SH-SY5Y (cell line): ENCODE measurements around the gene BUB1B.

Experiments
- GATA2 ChIP-seq: IDR thresholded peaks from 2 replicates; pipeline ENCODE4 v1.6.1; 2011; ENCODE audit warnings: mild to moderate bottlenecking, low read depth, low read length
- GATA3 ChIP-seq: IDR thresholded peaks from 2 replicates; pipeline ENCODE4 v1.6.1; 2011; ENCODE audit warnings: low read depth, mild to moderate bottlenecking, low read length, moderate library complexity

The BUB1B gene

GRCh38 chr15:40226736-40227135 is 65.9 kb downstream of the BUB1B start:
- TF ChIP-seq GATA2 (no peak), GATA3 (no peak)

GRCh38 chr15:40229316-40229715 is 68.4 kb downstream of the BUB1B start:
- TF ChIP-seq GATA3: no peak
- no peak for TF ChIP-seq GATA2

- no peak for TF ChIP-seq GATA2
- no peak for TF ChIP-seq GATA3
Measured at GRCh38 chr15:40229956-40230355, 69.1 kb downstream of the BUB1B start.

- TF ChIP-seq GATA3 (no peak), GATA2 (no peak)
Measured at GRCh38 chr15:40232625-40233070, 71.8 kb downstream of the BUB1B start.

DNA sequence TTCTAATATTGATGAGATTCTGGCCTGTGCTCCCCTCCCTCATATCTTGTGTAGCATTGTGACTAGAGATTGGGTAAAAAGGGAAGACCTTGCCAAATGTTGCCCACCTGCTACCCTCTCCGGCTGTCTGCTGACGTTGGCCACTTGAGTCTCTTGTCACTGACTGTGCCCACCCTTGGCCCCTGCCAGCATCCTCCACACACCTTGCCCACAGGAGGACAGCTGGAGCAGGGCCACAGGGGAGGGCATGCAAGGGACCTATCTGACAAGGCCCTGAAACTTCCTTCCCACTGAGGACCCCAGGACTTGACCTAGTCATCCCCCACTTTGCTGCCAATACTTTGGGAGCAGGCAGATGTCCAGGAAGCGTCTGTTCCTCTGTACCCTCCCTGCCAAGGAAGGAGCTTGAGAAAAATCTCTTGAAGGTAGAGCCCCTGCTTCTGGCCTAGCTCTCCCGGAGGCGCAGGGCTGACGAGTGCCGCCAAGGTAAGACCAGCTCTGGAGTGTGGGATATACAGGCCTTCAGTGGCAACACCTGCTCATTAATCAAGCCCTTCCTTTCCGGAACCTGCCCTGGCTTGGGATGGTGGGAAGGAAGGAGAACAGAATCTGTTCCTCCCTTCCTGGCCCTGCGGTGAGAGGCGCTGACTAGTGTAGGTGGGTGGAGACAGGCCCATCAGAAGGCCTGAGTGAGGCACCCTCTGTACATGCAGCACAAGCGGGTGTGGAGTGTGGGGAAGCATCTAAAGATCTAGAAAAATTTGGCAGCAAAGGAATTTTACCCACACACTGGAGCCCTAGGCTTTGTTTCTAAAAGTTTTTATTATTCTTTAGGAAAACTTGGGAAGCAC is 73.1 kb downstream of the BUB1B start:
- TF ChIP-seq GATA3 (no peak), GATA2 (no peak)

DNA sequence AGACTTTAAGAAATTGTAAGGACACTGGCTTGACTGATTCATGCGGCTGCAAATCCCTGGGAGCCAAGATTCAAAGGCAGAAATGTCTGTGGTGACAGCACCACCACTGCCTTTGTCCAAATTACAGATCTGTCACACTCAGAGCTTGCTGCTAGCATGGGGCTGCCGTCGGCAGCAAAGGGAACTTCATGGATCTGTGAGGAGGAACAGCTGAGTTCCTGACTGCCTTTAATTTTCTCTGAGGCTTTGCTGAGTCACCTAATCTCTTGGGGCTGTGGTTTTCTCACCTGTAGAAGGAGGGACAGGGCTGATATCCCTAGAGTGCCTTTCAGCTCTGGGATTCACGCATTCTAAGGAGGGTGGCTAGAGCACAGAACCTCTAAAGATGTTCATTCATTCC is 73.9 kb downstream of the BUB1B start:
- TF ChIP-seq GATA3: no peak
- no peak for TF ChIP-seq GATA2

DNA sequence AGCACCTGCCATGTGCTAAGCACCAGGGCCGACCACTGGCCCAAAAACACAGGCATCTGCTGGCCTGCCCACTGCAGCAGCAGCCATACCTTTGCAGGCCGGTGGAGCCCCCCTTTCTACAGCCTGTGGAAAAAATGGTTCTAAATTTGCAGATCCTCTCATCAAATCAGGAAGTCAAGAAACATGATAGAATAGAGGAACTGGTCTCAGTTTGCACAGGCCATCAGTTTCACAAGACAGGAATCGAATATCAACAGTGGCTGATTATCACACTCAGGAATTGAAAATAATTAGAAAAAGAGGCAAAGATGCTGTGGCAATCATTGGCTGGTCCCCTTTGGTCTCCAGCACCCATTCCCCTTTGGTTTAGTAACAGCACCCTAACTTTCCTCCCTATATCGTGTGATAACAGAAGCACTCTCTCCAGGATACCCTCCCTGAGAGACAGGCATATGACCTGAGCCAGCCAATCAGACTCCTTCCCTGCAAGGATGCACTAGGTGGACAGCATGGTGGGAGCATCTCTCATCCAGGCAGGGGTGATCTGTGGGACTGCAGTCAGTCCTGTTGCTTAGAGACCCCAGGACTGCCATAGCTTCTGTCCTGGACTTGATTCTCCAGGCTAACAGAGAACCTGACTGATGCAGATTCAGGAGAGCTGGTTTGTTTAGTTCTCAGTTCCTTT is 74.5 kb downstream of the BUB1B start:
- TF ChIP-seq GATA2 (no peak), GATA3 (no peak)

- no peak for TF ChIP-seq GATA3
Measured at GRCh38 chr15:40238532-40239403, 77.9 kb downstream of the BUB1B start, which contains the start of gene PAK6. PAK6 (plus strand) TSS chr15:40239063; CDS start chr15:40264786, 25,723 bp downstream.

GRCh38 chr15:40239404-40239692 is 78.5 kb downstream of the BUB1B start:
- TF ChIP-seq GATA3: no peak
- no peak for TF ChIP-seq GATA2

- TF ChIP-seq GATA2 (no peak), GATA3 (no peak)
Measured at GRCh38 chr15:40239693-40240618, 79.1 kb downstream of the BUB1B start.

DNA sequence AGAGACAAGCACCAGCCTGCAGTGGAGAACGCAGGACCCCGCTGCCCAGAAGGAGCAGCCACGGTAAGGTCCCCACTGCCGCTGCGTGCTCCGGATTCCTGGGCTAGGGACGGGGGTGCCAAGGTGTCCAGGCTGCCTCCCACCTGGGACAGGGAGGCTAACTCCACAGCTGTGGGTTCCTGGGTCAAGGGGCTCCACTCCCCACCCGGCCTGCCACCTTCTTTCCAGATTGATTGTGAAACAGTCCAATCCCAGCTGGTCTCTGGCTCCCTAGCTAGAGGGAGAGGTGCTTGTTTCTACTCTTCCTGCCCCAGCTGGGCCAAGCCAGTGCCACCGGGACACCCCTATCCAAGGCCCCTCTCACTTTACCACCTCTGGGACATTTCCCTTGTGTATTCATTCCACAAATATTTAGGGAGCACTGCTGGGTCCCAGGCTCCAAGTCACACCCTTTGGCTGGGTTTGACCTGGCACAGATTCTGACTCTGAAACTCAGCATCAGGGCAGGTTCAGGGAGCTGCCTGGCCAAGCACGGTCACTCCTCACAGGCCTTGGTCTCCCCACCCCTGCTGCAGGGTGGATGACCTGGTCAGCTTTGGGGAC is 79.9 kb downstream of the BUB1B start:
- TF ChIP-seq GATA2 (no peak), GATA3 (no peak)

DNA sequence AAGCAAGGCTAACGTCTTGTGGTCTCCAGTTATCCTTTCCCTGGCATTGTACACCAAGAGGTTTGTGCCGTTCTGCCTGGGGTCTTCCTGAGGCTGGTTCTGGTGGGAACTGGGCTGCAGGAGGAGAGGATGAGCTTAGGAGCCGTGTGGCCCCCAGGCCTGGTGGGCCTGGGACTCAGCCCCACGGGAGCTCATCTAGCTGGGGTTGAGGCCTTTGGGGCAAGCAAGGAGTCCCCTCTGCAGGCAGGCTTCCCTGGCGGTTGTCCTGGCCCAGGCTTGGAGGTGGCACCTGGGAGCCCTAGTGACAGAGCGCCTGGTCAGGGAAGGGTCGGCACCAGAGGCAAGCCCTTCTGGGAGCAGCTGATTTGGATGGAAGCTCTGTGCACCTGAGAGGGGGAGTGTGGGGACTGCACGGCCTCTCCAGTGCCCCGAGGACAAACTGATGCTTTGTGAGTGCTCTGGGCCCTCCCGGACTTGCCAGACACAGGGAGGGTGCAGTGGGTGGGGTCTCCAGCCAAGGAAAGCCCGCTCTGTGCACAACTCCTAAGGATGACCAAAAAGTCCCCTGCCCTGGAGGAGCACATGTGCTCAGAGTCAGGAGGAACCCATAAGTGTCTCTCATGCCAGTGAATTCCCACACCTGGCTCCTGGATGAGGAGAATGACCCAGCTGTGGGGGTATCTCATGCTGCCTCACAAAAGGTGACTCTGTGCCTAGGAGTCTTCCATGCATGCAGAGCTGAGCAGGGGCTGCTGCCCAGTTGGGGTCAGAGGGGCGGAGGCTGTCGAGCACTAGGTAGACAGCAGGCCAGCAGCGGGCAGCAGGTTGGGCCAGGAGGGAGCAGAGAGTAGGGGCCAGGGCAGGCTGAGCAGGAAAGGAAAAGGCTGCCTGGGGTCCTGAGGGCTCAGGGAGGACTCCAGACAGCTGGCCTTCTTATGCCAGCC is 80.7 kb downstream of the BUB1B start:
- TF ChIP-seq GATA3: no peak
- TF ChIP-seq GATA2: no peak
